ENCODE data around the gene C1orf167. TPM values are rescaled to one million over a fixed set of nuclear protein-coding genes. Genes with fewer than 3 reads are reported as not detected.

C1orf167 gene
- total RNA-seq, 4 donors from 2014 or later, result 0.21 to 0.82 TPM; not detected in 2

DNA sequence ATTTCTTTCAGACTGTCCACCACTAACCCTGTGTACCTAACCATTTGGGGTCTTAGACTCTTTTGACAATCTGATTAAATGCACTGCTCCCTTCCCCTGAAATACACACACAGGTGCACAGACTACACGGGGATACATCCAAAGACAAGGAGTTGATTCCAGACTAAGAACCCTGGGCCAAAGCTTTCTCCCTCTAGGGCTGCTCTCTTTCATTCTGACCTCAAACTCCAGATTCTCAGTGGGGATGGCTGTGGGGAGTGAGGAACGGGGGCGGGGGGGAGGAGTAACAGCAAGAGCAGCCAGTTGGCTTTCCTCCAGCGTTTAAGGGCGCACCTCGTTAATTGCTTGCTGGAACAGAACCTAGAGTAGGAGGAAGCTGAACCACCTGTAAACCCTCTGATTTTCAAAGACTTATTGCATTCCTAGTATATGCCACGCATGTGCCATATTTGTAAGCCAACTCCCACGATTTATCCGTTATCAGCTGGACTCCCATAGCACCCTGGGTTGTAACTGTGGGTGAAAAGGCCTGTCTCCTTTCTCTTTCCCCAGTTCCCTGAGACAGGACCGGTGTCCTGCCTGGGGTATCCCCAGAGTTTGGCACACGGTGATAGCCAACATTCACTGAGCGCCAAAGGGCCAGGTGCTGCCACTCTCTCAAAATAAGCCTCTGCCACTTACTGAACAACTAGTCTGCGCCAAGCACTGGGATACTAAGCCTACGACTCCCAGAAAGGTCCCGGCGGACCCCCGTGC is 42.9 kb downstream of the C1orf167 start:
- Histone ChIP-seq H3K9me3 (no peaks in the 10 kb centered on the region), H3K27me3 (no peaks in the 10 kb centered on the region), H3K36me3 (no peaks in the 10 kb centered on the region), H3K4me1 (peaks cover 6 to 23% of the 10 kb centered on the region in 2 donors), H3K27ac (peak overlapping the region; percentile 99), H3K4me3 (peak overlapping the region; percentile 62 to 76)
- DNase-seq, result peak; percentile 75 to 77
- intact Hi-C loops (cut with DNase I; ENCODE audit: low total_unique reads), result loop anchor here (10.0 kb wide), 1 partner anchor 70 kb away; the partner anchor contains the start of gene AGTRAP
- TF ChIP-seq POLR2A (IDR thresholded peaks at IDR 0.05) (no peak), CTCF (IDR thresholded peaks at IDR 0.05) (no peak)

GRCh38 chr1:11805422-11806306 is 43.7 kb downstream of the C1orf167 start, which contains the start of the genes CLCN6 and MTHFR:
TSS of gene CLCN6 (plus strand) at chr1:11806191. CDS start at chr1:11806263, 72 bp downstream.
TSS of gene MTHFR (minus strand) at chr1:11805964. CDS start at chr1:11803116, 2,848 bp downstream.
- peak within 1 kb of the TSS; percentile 62 to 76 for H3K4me3 ChIP-seq
- TF ChIP-seq POLR2A (IDR thresholded peaks at IDR 0.05) (peak; percentile 98 to 99), CTCF (IDR thresholded peaks at IDR 0.05) (peak in 2 of 4 experiments; percentile 17 to 20)
- H3K4me1 ChIP-seq, result peaks cover 6 to 23% of the 10 kb centered on the region in 2 donors
- peak; percentile 99 to 100 for DNase-seq
- H3K9me3 ChIP-seq, result no peaks in the 10 kb centered on the region
- no peaks in the 10 kb centered on the region for H3K27me3 ChIP-seq
- no peaks in the 10 kb centered on the region for H3K36me3 ChIP-seq
- peak within 1 kb of the TSS; percentile 99 for H3K27ac ChIP-seq
- intact Hi-C loops (cut with DNase I; ENCODE audit: low total_unique reads), result loop anchor here (10.0 kb wide), 1 partner anchor 71 kb away; the partner anchor contains the start of gene AGTRAP

GRCh38 chr1:11806307-11806936 is 44.4 kb downstream of the C1orf167 start:
- H3K27ac ChIP-seq, result peak overlapping the region; percentile 99
- intact Hi-C loops (cut with DNase I; ENCODE audit: low total_unique reads), result loop anchor here (10.0 kb wide), 1 partner anchor 72 kb away; the partner anchor contains the start of gene AGTRAP
- H3K4me1 ChIP-seq, result peaks cover 6 to 23% of the 10 kb centered on the region in 2 donors
- peak overlapping the region; percentile 62 to 76 for H3K4me3 ChIP-seq
- no peak for TF ChIP-seq CTCF (IDR thresholded peaks at IDR 0.05)
- no peak for TF ChIP-seq POLR2A (IDR thresholded peaks at IDR 0.05)
- no peaks in the 10 kb centered on the region for H3K36me3 ChIP-seq
- H3K27me3 ChIP-seq, result no peaks in the 10 kb centered on the region
- H3K9me3 ChIP-seq, result no peaks in the 10 kb centered on the region
- no peak for DNase-seq

DNA sequence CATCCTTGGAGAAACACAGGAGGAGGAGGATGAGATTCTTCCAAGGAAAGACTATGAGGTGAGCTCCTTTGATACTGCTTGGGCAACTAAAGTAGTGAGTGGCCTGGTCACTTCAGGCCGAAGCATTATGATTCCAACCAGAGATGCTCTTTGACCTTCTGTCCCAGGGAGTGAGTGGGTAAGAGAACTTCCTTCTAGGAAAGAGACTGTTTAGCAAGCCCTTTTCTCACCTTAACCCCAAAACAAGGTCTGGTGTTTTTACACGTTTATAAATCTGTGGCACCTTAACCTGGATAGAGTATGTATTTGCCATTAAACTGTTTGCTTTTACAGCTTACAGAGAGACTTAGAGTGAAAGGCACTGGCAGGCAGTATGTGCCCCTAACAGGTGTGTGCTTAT is 45.1 kb downstream of the C1orf167 start:
- no peak for TF ChIP-seq CTCF (IDR thresholded peaks at IDR 0.05)
- TF ChIP-seq POLR2A (IDR thresholded peaks at IDR 0.05), result no peak
- Histone ChIP-seq H3K27me3 (no peaks in the 10 kb centered on the region), H3K27ac (peak overlapping the region; percentile 99), H3K36me3 (no peaks in the 10 kb centered on the region), H3K4me1 (peaks cover 6 to 21% of the 10 kb centered on the region in 2 donors), H3K4me3 (peak overlapping the region; percentile 62 to 76), H3K9me3 (no peaks in the 10 kb centered on the region)
- intact Hi-C loops (cut with DNase I; ENCODE audit: low total_unique reads), result loop anchor here (10.0 kb wide), 1 partner anchor 72 kb away; the partner anchor contains the start of gene AGTRAP
- DNase-seq, result no peak

Data from uterus (tissue), 4 donors.